Hepatocyte (in vitro differentiated cells): ENCODE results near the gene APBB1.

ENCODE experiments used
- CTCF ChIP-seq: fragments of 200-600 bp; sonication (generic); IDR thresholded peaks from 2 replicates; pipeline ENCODE4 v1.5.1; 2016; ENCODE audit warnings: antibody characterized with exemption, mild to moderate bottlenecking; ENCODE audit not compliant: poor library complexity
- EZH2phosphoT487 ChIP-seq: fragments of 200-600 bp; sonication (generic); IDR thresholded peaks from one replicate; pipeline ENCODE4 v1.6.1; 2018; ENCODE audit warnings: antibody characterized with exemption, mild to moderate bottlenecking, low read depth, moderate library complexity; ENCODE audit not compliant: unreplicated experiment, severe bottlenecking

- no peak for TF ChIP-seq CTCF
- no peak for TF ChIP-seq EZH2phosphoT487
Observed at GRCh38 chr11:6350486-6350885, 68.4 kb downstream of the APBB1 start.
